Measurements from ENCODE around the gene TINAGL1.

GRCh38 chr1:31591425-31592093, 15.2 kb downstream of the TINAGL1 start:
- TF ChIP-seq CTCF (IDR thresholded peaks at IDR 0.05) (no peak), SMC3 (IDR thresholded peaks at IDR 0.05) (no peak), CBX2 (IDR thresholded peaks at IDR 0.05; ENCODE audit: borderline replicate concordance, low read depth) (no peak), RCOR1 (IDR thresholded peaks at IDR 0.05; ENCODE audit: low read depth, low read length) (no peak), MAX (IDR thresholded peaks at IDR 0.05) (no peak), POLR2A (IDR thresholded peaks at IDR 0.05; ENCODE audit: low read length) (no peak), KDM5A (IDR thresholded peaks at IDR 0.05) (no peak), ZNF302 (CRISPR knock-in tag; IDR thresholded peaks at IDR 0.05) (no peak), FOSB (CRISPR knock-in tag; IDR thresholded peaks at IDR 0.05) (no peak), MAFK (IDR thresholded peaks at IDR 0.05; ENCODE audit: partially characterized antibody) (no peak), MYC (IDR thresholded peaks at IDR 0.05; ENCODE audit: borderline replicate concordance, low read length) (no peak)
